ENCODE data around the gene SLC25A24.
"Not testable (repeated sequence)": the region's sequence is repeated elsewhere in the genome, so short reads cannot be mapped to it uniquely, and the experiment has no call there.

SLC25A24 gene

GRCh38 chr1:108199781-108200686 is at the start of gene SLC25A24:
Gene SLC25A24, minus strand, starts transcription at chr1:108200343. Its CDS starts 205 bp downstream, at chr1:108200138.
- H3K36me3 Mint-ChIP-seq = peaks cover 5% of the 10 kb centered on the region
- no peaks in the 10 kb centered on the region for H3K9me3 Mint-ChIP-seq
- H3K27me3 Mint-ChIP-seq = no peaks in the 10 kb centered on the region
- H3K4me3 Mint-ChIP-seq = peak within 1 kb of the TSS; percentile 92
- H3K27ac Mint-ChIP-seq = peak within 1 kb of the TSS; percentile 63
- peaks cover 30% of the 10 kb centered on the region for H3K4me1 Mint-ChIP-seq

GRCh38 chr1:108243976-108244375 is 43.8 kb upstream of the SLC25A24 start, which contains the start of gene NBPF4:
Gene NBPF4, minus strand, starts transcription at chr1:108244076. Its CDS starts 315 bp downstream, at chr1:108243761.
- not testable (repeated sequence) for H3K27me3 Mint-ChIP-seq, H3K4me1 Mint-ChIP-seq, H3K4me3 Mint-ChIP-seq, H3K9me3 Mint-ChIP-seq, H3K27ac Mint-ChIP-seq, H3K36me3 Mint-ChIP-seq

GRCh38 chr1:108239426-108239825 is 39.3 kb upstream of the SLC25A24 start:
- H3K4me1 Mint-ChIP-seq, H3K4me3 Mint-ChIP-seq, H3K9me3 Mint-ChIP-seq, H3K36me3 Mint-ChIP-seq, H3K27ac Mint-ChIP-seq, H3K27me3 Mint-ChIP-seq: not testable (repeated sequence)

- H3K27ac Mint-ChIP-seq, H3K4me3 Mint-ChIP-seq, H3K4me1 Mint-ChIP-seq, H3K27me3 Mint-ChIP-seq, H3K9me3 Mint-ChIP-seq, H3K36me3 Mint-ChIP-seq: not testable (repeated sequence)
Measured at GRCh38 chr1:108235308-108235707, 35.2 kb upstream of the SLC25A24 start.

GRCh38 chr1:108232183-108232582 is 32.0 kb upstream of the SLC25A24 start:
- H3K36me3 Mint-ChIP-seq, H3K4me3 Mint-ChIP-seq, H3K27ac Mint-ChIP-seq, H3K4me1 Mint-ChIP-seq, H3K9me3 Mint-ChIP-seq, H3K27me3 Mint-ChIP-seq: not testable (repeated sequence)

- H3K27ac Mint-ChIP-seq, H3K9me3 Mint-ChIP-seq, H3K36me3 Mint-ChIP-seq, H3K4me3 Mint-ChIP-seq, H3K27me3 Mint-ChIP-seq, H3K4me1 Mint-ChIP-seq: not testable (repeated sequence)
Measured at GRCh38 chr1:108229976-108230375, 29.8 kb upstream of the SLC25A24 start.

- not testable (repeated sequence) for H3K9me3 Mint-ChIP-seq, H3K27me3 Mint-ChIP-seq
Measured at GRCh38 chr1:108227772-108228171, 27.6 kb upstream of the SLC25A24 start.

GRCh38 chr1:108226855-108227254 is 26.7 kb upstream of the SLC25A24 start:
- H3K27ac Mint-ChIP-seq, H3K36me3 Mint-ChIP-seq, H3K4me1 Mint-ChIP-seq, H3K9me3 Mint-ChIP-seq, H3K4me3 Mint-ChIP-seq, H3K27me3 Mint-ChIP-seq: not testable (repeated sequence)

More at GRCh38 chr1:108227772-108228171, 27.6 kb upstream of the SLC25A24 start:
- not testable (repeated sequence) for H3K4me1 Mint-ChIP-seq, H3K36me3 Mint-ChIP-seq, H3K27ac Mint-ChIP-seq, H3K4me3 Mint-ChIP-seq

GRCh38 chr1:108223226-108223625 is 23.1 kb upstream of the SLC25A24 start:
- H3K4me3 Mint-ChIP-seq, H3K36me3 Mint-ChIP-seq, H3K9me3 Mint-ChIP-seq, H3K27me3 Mint-ChIP-seq, H3K4me1 Mint-ChIP-seq, H3K27ac Mint-ChIP-seq: not testable (repeated sequence)

GRCh38 chr1:108217515-108218174 is 17.5 kb upstream of the SLC25A24 start:
- H3K9me3 Mint-ChIP-seq, H3K27ac Mint-ChIP-seq, H3K27me3 Mint-ChIP-seq, H3K36me3 Mint-ChIP-seq, H3K4me1 Mint-ChIP-seq, H3K4me3 Mint-ChIP-seq: not testable (repeated sequence)

- not testable (repeated sequence) for H3K4me3 Mint-ChIP-seq, H3K27me3 Mint-ChIP-seq, H3K9me3 Mint-ChIP-seq, H3K4me1 Mint-ChIP-seq, H3K27ac Mint-ChIP-seq, H3K36me3 Mint-ChIP-seq
Measured at GRCh38 chr1:108217007-108217406, 16.9 kb upstream of the SLC25A24 start.

- not testable (repeated sequence) for H3K27me3 Mint-ChIP-seq, H3K4me1 Mint-ChIP-seq, H3K27ac Mint-ChIP-seq, H3K36me3 Mint-ChIP-seq, H3K9me3 Mint-ChIP-seq, H3K4me3 Mint-ChIP-seq
Measured at GRCh38 chr1:108216028-108216890, 16.1 kb upstream of the SLC25A24 start.

GRCh38 chr1:108214641-108215465 is 14.7 kb upstream of the SLC25A24 start:
- H3K4me3 Mint-ChIP-seq, H3K9me3 Mint-ChIP-seq, H3K27me3 Mint-ChIP-seq, H3K4me1 Mint-ChIP-seq, H3K36me3 Mint-ChIP-seq: not testable (repeated sequence)
- peak overlapping the region; percentile 19 for H3K27ac Mint-ChIP-seq

GRCh38 chr1:108211014-108211413 is 10.9 kb upstream of the SLC25A24 start:
- Mint-ChIP-seq H3K36me3 (no peaks in the 10 kb centered on the region), H3K27me3 (peaks cover 8% of the 10 kb centered on the region), H3K27ac (no peak overlapping the region), H3K9me3 (no peaks in the 10 kb centered on the region), H3K4me1 (no peaks in the 10 kb centered on the region), H3K4me3 (no peak overlapping the region)

GRCh38 chr1:108209456-108210108 is 9.4 kb upstream of the SLC25A24 start:
- H3K36me3 Mint-ChIP-seq = no peaks in the 10 kb centered on the region
- peaks cover 8% of the 10 kb centered on the region for H3K27me3 Mint-ChIP-seq
- H3K9me3 Mint-ChIP-seq = no peaks in the 10 kb centered on the region
- no peak overlapping the region for H3K4me3 Mint-ChIP-seq
- H3K4me1 Mint-ChIP-seq = no peaks in the 10 kb centered on the region
- H3K27ac Mint-ChIP-seq = no peak overlapping the region

Data from activated naive CD4-positive, alpha-beta T cell treated with anti-CD3 and anti-CD28 coated beads, Interleukin-2, amount 50 U/mL, for 24 hours (primary cell).